Thymus (tissue), 14 donors: Measurements from ENCODE around the gene ZNF761. TPM values are rescaled to one million over a fixed set of nuclear protein-coding genes. Genes with fewer than 3 reads are reported as not detected.
A peak's percentile ranks its signal among the peaks of the same experiment; 100 is the strongest.
"Not testable (repeated sequence)": the region's sequence is repeated elsewhere in the genome, so short reads cannot be mapped to it uniquely, and the experiment has no call there.

Source experiments
- DNase-seq, 9 donors: peaks; one replicate each; pipeline ENCODE4 v3.0.0-alpha.2; 2013; ENCODE audit warnings: low spot score in 9 of 9, low read depth in 6 of 9, missing footprints in 1 of 9
- H3K27ac ChIP-seq, 2 donors: one replicate each; pipeline ENCODE4 v1.5.1; 2013; ENCODE audit warnings: control low read depth in 1 of 2, low read depth in 1 of 2, low read length in 1 of 2, mild to moderate bottlenecking in 1 of 2, moderate library complexity in 1 of 2
- H3K27me3 ChIP-seq, 2 donors: one replicate each; pipeline ENCODE4 v1.5.1; 2013; ENCODE audit warnings: low read length in 1 of 2; ENCODE audit not compliant: control insufficient read depth in 2 of 2, insufficient read depth in 1 of 2
- H3K36me3 ChIP-seq, 2 donors: one replicate each; pipeline ENCODE4 v1.5.1; 2013; ENCODE audit warnings: low read length in 1 of 2, mild to moderate bottlenecking in 1 of 2, moderate library complexity in 1 of 2; ENCODE audit not compliant: control insufficient read depth in 2 of 2, insufficient read depth in 2 of 2
- H3K4me1 ChIP-seq, 2 donors: one replicate each; pipeline ENCODE4 v1.5.1; 2013; ENCODE audit warnings: low read length in 2 of 2; ENCODE audit not compliant: control insufficient read depth in 2 of 2, insufficient read depth in 2 of 2
- H3K4me3 ChIP-seq, 2 donors: one replicate each; pipeline ENCODE4 v1.5.1; 2013; ENCODE audit warnings: low read length in 2 of 2, control low read depth in 1 of 2, mild to moderate bottlenecking in 1 of 2
- H3K9me3 ChIP-seq, 2 donors: one replicate each; pipeline ENCODE4 v1.5.1; 2013; ENCODE audit warnings: low read length in 1 of 2, mild to moderate bottlenecking in 1 of 2; ENCODE audit not compliant: control insufficient read depth in 2 of 2, insufficient read depth in 1 of 2
- WGBS: extraction: QIAGEN DNeasy Blood & Tissue Kit; methylation state at CpG from one replicate; pipeline ENCODE4 v1.1.7; 2013; 5-methylcytosine and 5-hydroxymethylcytosine counted together
- long read RNA-seq, 10 donors: transcript quantifications; one replicate each; lab custom pipeline, GENCODE V29; 2026
- polyA plus RNA-seq: library from polyadenylated mRNA; stranded (reverse); fragments of 200-250 nt; gene quantifications from one replicate; pipeline ENCODE4 v1.2.3, GENCODE V29; 2013
- total RNA-seq: library from RNA; stranded (reverse); fragments of 120-200 nt; gene quantifications from one replicate; pipeline ENCODE4 v1.2.4, GENCODE V29; 2013
- donor health status: healthy.

Gene ZNF761
- 9.7 TPM for total RNA-seq
- 14.9 TPM for polyA plus RNA-seq
- long read RNA-seq, donor 1, result 0 reads
- long read RNA-seq, donor 2, partial matches to known transcripts, result 0 of 1 reads
- long read RNA-seq, donor 2, other reads (novel, unspliced or antisense), result 0 of 1 reads
- long read RNA-seq, donor 3, result 0 reads
- long read RNA-seq, donor 4, result 0 reads
- long read RNA-seq, donor 5, result 0 reads
- long read RNA-seq, donor 6, result 0 reads
- long read RNA-seq, donor 7, full-length matches to known transcripts, result 1 of 1 reads
- long read RNA-seq, donor 7, partial matches to known transcripts, result 0 of 1 reads
- long read RNA-seq, donor 7, other reads (novel, unspliced or antisense), result 0 of 1 reads
- long read RNA-seq, donor 8, result 0 reads
- long read RNA-seq, donor 9, result 0 reads
- long read RNA-seq, donor 10, result 0 reads

DNA sequence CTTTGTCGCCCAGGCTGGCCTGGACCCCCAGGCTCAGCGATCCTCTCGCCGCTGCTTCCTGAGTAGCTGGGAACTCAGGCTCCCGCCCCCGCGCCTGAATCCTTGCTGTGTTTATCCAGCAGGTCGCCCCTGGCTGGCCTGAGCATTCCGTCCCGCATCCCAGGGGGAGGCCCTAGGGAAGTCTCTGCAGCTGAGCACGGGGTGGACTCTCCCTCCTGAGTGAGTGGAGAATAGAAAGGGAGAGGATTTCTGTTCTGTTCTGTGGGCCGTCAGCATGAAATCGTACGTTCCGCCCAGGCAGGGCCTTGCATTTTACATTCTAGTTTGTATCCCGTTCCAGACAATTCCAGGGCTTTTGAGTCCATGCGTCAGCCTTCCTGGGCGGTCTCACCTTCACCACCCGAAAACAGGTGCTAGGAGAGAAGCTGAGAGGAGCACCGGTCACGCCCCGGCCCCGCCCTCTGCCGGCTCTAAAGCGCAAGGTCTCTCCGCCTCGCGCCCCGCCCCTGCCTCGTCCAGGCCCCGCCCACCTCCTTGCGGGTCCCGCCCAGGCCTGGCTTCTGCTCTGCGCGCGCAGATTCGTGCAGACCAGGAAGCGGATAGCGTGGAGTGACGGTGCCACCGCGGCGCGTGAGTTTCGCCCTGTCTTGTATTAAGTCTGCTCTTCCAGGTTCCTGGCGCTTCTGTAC lies at the start of gene ZNF761:
Gene ZNF761, plus strand, starts transcription at position 586 of the 689 bp plus-strand sequence. CDS start 15,285 bp downstream, outside the sequence.
- 3% methylated on average over 46 of the region's 46 CpGs for WGBS
- Histone ChIP-seq H3K36me3 (peaks cover 9 to 13% of the 10 kb centered on the region in 2 donors), H3K9me3 (no peaks in the 10 kb centered on the region)

DNA sequence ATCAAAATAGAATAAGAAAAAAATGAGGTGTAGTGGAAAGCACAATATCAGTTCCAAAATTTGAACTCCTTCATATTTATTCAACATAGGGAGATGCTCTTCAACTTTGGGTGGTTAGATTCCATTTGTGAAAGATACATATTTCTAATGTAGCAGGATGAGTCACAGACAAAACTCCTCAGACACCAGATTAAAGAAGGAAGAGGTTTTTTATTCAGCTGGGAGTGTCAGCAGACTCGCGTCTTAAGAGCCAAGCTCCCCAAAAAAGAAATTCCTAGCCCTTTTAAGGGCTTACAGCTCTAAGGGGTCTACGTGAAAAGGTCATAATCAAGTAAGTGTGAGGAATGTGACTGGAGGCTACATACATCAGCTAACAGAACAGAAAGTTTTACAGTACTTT lies 43.6 kb upstream of the ZNF761 start:
- H3K9me3 ChIP-seq, result peaks cover 4 to 23% of the 10 kb centered on the region in 2 donors
- no peak overlapping the region for H3K4me3 ChIP-seq
- no peaks in the 10 kb centered on the region for H3K36me3 ChIP-seq
- DNase-seq, result no peak
- no peaks in the 10 kb centered on the region for H3K4me1 ChIP-seq
- H3K27me3 ChIP-seq, result no peaks in the 10 kb centered on the region
- H3K27ac ChIP-seq, result no peak overlapping the region
- WGBS, result 98% methylated on average over 3 of the region's 3 CpGs

More for the DNA sequence above, at the start of gene ZNF761:
- Histone ChIP-seq H3K27me3 (peaks cover 0 to 2% of the 10 kb centered on the region in 2 donors), H3K4me3 (peak within 1 kb of the TSS; percentile 73), H3K27ac (peak within 1 kb of the TSS; percentile 69 to 81), H3K4me1 (peaks cover 3 to 4% of the 10 kb centered on the region in 2 donors)
- DNase-seq, result peak; percentile 79 to 97 (median 92)

DNA sequence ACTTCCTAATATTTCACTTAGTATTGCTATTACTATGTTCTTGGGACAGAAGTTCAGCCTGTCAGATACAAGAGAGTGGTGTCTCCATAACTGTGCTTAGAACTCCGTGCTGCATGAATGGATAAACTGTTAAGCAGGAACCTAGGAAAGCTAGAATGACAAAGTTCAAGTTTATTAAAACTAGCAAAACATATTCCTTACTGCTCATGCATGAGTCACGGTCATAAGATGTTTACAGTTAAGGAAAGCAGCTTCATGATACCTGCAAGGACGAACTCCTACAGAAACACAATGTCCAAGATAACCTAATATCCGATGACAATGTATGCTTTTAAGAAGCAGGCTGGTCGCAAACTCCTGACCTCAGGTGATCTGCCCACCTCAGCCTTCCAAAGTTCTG lies 42.9 kb upstream of the ZNF761 start:
- Histone ChIP-seq H3K27ac (no peak overlapping the region), H3K4me3 (no peak overlapping the region), H3K4me1 (no peaks in the 10 kb centered on the region), H3K9me3 (peaks cover 4 to 23% of the 10 kb centered on the region in 2 donors), H3K36me3 (no peaks in the 10 kb centered on the region), H3K27me3 (no peaks in the 10 kb centered on the region)
- 97% methylated on average over 5 of the region's 5 CpGs for WGBS
- no peak for DNase-seq

DNA sequence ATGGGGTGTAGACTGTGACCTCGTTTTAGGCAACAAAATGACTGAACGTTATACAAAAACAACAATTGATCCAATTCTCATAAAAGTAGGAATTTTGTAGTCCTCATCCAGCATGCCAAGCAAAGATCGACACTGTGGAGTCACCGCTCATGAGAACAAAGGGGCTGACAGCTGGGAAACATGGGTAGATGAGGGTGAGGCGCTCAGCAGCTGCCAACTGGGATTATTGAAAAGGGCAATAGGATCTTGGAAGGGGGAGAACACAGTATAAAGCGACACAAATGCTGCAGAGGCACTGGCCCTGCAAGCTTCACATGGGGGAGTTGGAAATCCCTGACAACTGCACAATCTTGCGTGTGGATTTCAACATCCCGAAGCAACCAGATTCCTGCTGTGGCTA lies 42.2 kb upstream of the ZNF761 start:
- H3K36me3 ChIP-seq, result no peaks in the 10 kb centered on the region
- DNase-seq, result no peak
- H3K9me3 ChIP-seq, result peaks cover 4 to 23% of the 10 kb centered on the region in 2 donors
- peaks cover 1 to 2% of the 10 kb centered on the region in 2 donors for H3K4me1 ChIP-seq
- no peak overlapping the region for H3K27ac ChIP-seq
- WGBS, result 90% methylated on average over 8 of the region's 8 CpGs
- no peaks in the 10 kb centered on the region for H3K27me3 ChIP-seq
- no peak overlapping the region for H3K4me3 ChIP-seq

DNA sequence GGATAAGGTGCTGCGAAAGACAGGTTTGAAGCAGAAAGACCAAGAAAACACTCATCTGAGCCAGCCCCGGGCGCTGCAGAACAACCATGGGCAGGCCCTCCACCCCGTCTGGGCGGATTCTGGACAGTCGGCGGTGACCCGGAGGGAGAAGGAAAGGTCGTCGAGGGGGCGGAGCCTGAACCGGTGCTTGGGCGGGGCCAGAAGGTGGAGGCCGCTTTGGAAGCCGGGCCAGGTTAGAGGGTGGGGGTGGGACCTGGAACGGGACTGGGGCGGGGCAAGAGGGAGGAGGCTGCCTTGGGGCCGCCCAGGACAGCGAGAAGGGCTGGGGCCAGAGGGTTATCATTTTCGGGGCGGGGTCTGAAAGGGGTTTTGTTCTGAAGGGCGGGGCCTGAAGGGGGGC lies 41.8 kb upstream of the ZNF761 start:
- WGBS, result 52% methylated on average over 22 of the region's 22 CpGs
- Histone ChIP-seq H3K27me3 (no peaks in the 10 kb centered on the region), H3K27ac (no peak overlapping the region), H3K9me3 (peaks cover 4 to 23% of the 10 kb centered on the region in 2 donors), H3K4me1 (peaks cover 3 to 4% of the 10 kb centered on the region in 2 donors), H3K4me3 (no peak overlapping the region), H3K36me3 (no peaks in the 10 kb centered on the region)
- no peak for DNase-seq

DNA sequence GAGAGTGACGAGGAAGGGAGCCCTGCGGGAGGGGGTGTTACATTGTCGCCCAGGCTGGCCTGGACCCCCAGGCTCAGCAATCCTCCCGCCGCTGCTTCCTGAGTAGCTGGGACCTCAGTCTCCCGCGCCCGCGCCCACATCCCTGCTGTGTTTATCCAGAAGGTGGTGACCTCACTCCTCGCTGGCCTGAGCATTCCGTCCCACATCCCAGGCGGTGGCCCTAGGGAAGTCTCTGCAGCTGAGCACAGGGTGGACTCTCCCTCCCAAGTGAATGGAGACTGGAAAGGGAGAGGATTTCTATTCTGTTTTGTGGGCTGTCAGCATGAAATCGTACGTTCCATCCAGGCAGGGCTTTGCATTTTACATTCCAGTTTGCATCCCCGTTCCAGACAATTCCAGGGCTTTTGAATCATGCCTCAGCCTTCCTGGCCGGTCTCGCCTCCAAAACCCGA lies 37.2 kb upstream of the ZNF761 start:
- no peaks in the 10 kb centered on the region for H3K27me3 ChIP-seq
- H3K4me3 ChIP-seq, result peak overlapping the region; percentile 75 to 82
- DNase-seq, result peak in 3 of 9 donors; percentile 0 to 12 (median 2)
- peaks cover 0 to 19% of the 10 kb centered on the region in 2 donors for H3K9me3 ChIP-seq
- H3K4me1 ChIP-seq, result peaks cover 3 to 4% of the 10 kb centered on the region in 2 donors
- 27% methylated on average over 18 of the region's 18 CpGs for WGBS
- H3K36me3 ChIP-seq, result peaks cover 7 to 11% of the 10 kb centered on the region in 2 donors
- H3K27ac ChIP-seq, result peak overlapping the region; percentile 1 to 7

DNA sequence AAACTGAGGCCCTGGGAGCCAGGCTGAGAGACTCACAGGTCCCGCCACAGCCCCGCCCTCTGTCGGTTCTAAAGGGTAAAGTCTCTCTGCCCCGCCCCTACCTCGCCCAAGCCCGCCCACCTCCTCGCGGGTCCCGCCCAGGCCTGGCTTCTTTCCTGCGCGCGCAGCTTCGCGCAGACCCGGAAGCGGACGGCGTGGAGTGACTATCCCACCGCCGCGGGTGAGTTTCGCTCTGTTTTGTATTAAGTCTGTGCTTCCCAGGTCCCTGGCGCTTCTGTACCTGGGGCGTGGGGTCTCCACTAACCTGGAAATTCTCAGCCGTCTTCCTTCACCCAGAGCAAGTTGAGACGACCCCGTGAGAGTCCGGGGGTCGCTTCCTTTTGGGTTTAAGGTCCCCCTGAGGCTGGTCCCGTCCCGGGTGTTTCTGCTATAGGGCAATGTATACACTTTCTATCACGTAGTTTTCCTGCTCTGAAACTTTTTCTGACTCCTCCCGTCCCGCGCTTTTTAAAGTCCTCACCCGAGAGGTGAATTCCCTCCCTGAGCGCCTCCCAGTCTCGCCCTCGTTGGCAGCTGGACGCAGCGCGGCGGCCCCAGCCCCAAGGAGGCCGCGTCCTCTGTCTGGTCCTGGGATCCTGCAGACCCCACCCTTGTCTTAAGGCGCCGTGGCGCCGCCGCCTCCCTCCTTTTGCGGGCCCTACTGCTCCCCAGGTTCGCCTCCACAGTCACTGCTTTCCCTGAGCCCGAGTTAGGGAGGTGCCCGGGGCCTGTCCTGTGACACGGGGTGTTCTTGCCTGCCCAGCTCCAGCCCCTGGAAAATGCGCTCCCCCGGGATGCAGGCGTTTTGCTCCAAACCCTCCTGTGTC lies 36.6 kb upstream of the ZNF761 start, which contains the start of gene ZNF765:
Gene ZNF765, plus strand, starts transcription at position 176 of the 866 bp plus-strand sequence. CDS start 2,867 bp downstream, outside the sequence.
- Histone ChIP-seq H3K36me3 (peaks cover 13 to 17% of the 10 kb centered on the region in 2 donors), H3K27ac (peak within 1 kb of the TSS; percentile 57 to 88), H3K9me3 (peaks cover 0 to 12% of the 10 kb centered on the region in 2 donors), H3K27me3 (no peaks in the 10 kb centered on the region), H3K4me1 (peaks cover 3 to 4% of the 10 kb centered on the region in 2 donors), H3K4me3 (peak within 1 kb of the TSS; percentile 75 to 82)
- WGBS, result under 1% methylated on average over 58 of the region's 58 CpGs
- peak; percentile 76 to 95 (median 88) for DNase-seq

DNA sequence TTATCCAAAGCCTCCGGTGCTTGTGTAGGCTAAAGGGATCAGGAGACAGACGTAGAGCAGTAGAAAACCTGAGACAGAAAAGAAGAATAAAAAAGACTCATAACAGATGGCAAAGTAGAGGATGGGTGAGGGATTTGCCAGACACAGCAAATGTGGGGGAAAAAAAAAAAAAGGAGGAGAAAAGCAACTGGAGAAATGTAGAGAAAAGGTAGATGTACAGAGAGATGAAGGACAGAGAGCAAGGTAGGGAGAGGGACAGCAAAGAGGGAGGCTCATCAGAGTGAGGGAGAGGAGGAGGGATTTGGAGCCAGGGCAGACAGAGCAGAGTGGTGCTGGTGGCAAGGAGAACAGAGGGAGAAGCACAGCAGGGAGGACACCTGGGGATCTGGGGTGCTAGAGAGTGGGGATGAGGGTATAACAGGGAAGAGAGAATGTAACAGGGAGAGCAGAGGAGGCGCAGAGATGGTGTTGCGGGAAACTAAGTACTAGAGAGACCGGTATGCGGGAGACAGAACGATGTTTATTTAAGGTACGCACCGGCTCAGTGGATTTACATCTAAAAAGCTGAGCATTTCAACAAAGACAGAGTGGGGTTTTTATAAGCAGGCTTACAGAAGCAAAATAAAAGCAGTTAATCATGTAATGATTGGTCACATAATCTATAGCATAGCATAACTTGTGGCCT lies 35.8 kb upstream of the ZNF761 start:
- WGBS, result 31% methylated on average over 9 of the region's 9 CpGs
- H3K27ac ChIP-seq, H3K4me1 ChIP-seq, H3K27me3 ChIP-seq: not testable (repeated sequence)
- H3K36me3 ChIP-seq, result peaks cover 18 to 23% of the 10 kb centered on the region in 2 donors
- DNase-seq, result peak in 1 of 9 donors; percentile 8
- peaks cover 1 to 12% of the 10 kb centered on the region in 2 donors for H3K9me3 ChIP-seq
- peak overlapping the region; percentile 75 to 82 for H3K4me3 ChIP-seq
